GM20431 (cell line): Measurements from ENCODE around the gene CPXM2.

ENCODE experiments used
- in situ Hi-C: fragments of 300-500 bp; cut with MseI, MboI; formaldehyde crosslinking; loops from one replicate; pipeline ENCODE4 v1.15.0; 2020; ENCODE audit warnings: low sequenced_read_pairs; ENCODE audit not compliant: unreplicated experiment

The CPXM2 gene

DNA sequence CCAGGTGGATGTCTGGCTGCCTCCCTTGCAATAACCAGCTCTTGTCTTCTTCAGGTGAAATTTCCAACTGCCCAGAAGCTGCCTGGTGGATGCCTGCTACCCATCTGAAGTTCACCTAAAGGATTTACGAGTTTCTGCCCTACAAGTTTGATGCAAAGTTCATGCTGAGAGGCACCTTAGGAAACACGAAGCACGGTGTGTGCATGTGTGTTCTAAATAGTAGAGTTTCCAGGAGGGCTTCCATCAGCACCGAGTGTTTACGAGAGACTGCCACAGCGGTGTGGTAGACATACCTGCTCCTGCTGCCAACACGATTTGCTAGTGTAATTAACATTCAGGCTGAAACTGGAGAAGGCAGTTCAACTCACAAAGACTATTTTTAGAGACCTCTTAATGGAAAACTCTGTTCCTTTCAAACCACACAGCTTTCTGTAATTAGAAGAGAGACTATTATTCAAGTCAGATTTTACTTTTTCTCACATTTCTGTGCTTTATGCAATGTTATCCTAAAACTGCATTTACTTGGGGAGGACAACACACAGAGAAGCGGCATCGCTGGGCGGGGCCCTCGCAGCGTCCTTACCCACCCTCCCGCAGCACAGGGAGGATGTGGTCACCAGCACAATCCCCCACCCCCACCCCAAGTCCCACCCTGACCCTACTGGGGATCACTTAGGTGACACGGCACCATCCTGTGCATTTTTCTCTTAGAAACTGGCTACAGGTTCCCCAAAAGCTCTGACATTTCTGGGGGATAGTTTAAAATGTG is 15.5 kb upstream of the CPXM2 start:
- in situ Hi-C loops = no loop called here

DNA sequence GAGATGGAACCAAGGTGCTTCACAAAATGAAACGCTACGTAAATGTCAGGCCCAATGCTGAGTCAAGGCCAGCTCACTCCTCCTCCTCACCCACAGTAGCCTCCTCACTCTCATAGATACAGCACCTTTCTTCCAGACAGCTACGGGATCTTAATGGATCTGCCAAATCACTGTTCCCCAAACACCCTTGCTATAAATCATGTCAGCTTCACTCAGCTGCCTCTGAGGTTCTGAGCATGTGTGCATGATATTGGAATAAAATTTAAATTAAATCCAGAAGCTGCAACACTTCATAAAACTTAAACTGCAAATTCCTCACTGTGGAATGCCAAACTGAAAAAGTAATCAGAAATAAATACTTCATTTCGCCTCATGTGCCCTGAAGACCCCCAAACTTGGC is 14.7 kb upstream of the CPXM2 start:
- in situ Hi-C loops = no loop called here

DNA sequence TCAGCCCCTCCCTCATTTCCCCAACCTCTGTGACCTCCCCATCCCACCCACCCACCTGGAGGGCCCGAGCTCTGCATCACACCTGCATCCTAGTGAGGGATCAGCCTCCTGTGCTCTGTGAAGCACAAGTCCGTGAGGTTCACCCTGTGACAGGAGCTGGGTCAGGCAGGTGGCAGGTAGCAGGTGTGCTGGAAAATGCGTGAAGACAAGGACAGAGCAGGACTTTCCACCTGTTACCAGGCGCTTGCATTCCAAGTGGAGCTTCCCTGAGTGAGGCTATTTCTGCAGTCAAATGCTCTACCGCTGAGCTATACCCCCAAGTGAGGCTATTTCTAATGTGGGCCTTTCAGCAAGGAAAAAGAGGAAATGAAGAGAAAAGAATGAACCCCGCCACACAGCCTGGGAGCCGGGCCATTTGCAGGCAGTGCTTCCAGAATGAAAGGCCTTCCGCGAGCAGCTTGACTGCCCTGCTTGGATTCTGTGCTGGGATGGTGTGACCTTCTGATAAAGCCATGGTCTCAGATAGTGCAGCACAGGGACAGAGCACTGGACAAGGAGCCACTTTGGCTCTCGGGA is 13.3 kb upstream of the CPXM2 start:
- in situ Hi-C loops = no loop called here

DNA sequence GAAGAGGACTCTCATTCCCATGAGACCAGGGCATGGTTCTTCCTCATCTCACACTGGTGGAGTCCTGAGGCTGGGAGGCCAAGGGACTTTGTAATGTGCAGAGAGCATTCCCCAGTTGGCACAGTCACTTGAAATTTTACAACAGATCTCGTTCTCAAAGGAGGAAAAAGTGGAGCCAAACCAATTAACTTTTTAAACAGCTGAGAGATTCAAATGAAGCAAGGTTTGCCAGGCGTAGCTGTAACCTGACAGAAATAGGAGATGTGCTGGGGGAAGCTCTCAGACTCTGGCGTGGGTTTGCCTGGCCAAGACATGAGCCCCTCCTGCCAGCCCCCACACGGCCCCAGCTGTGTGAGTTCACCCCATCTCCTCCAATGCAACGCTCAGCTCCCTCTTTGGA is 12.0 kb upstream of the CPXM2 start:
- in situ Hi-C loops = no loop called here

DNA sequence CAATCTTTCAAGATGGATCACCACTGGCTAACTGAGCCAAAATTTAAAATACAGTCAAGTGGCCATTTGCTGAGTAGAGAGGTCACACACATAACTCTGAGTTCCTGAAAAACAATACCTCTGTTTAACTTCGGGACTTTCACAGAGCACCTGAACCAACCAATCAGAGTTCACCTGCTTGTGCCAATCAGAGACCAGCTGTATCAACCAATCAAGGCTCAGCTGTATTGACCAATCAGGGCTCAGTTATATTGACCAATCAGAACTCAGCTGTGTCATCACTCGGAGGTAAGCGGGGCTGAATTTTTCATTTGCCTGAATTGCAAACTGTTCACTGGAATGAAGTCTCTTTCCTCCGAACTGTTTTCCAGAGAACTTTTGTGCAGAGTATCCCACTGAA is 10.0 kb upstream of the CPXM2 start:
- in situ Hi-C loops = no loop called here

DNA sequence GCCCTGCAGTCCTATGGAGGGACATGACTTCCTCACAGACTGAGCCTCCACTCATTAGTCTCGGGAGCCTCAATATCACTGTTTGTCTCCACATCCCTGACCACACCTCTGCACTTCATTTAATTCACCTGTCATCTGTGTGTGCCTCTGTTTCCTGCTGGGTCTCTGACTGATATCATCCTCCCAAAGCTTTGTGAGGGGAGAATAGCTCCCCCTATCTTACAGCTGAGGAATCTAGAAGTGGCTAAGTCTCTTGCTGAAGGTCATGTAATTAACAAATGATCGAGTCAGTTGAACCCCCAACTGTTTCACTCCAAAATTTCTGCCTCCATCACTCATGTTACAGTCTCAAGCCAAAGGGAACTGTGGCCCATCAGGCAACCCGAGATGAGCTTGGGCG is 5.5 kb upstream of the CPXM2 start:
- in situ Hi-C loops = no loop called here

DNA sequence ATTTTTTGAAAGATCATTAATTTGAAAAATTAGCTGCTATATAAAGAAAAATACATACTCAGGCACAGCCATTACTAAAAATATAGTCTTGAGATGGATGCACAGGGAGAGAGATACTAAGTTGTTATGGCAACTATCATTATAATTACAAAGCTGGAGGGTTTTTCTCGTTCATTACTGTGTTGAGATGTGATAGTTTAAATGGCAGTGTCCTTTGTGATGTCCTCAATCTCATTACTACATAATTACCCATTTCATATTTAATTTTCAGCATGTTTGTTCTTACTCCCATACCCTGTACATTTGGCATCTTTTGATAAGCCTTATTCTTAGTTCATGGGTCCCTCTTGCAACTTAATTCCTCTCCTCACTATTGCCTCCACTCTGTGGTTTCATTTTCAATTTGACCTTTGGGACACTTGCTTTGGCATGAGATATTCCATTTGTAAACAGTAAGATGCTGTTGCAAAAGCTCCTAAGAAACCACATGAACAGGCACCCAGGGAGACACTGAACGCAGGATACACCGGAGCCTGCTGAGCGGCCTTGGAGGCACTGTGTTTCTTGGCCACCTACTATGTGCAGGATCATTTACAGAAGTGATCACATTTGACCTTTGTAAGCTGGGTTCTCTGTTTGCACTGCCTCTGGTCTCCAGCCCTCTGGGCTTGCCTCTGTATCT is 4.8 kb upstream of the CPXM2 start:
- in situ Hi-C loops = no loop called here

DNA sequence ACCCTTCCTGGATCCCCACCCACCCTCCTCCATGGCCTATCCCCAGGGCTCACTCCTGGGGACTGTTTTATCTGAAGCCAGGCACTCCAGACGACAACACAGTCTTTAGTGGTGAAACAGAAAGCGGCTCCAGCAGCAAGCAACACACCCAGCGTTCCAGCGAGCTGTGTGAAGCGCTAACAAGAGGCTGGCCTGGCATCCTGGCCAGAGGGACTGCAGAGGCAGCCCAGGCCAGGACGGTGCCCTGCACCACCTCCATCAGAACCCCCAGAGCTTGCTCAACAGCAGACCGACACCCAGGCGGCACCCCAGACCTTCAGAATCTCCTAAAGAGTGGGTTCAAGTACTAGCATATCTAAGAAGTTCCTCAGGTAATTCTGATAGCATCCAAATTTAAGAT is 2.0 kb upstream of the CPXM2 start:
- in situ Hi-C loops = no loop called here

DNA sequence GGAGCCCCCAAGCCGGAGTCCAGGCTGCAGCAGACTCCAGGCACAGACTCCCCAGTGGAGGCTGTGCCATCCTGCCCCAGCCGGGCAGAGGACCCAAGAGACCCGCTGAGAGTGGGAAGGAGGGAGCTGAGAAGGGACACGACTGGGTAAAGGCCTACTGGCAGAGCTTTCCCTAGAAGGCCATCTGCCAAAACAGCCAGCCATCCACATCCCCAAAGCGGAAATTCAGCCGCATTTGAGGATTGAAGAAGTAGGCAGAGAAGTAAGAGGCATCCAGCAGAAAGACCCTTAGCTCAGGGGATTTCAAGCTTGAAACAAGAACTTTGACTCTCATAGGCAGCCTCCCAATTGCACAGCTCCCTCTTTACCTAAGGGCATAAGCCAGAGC is 857 bp downstream of the CPXM2 start:
- in situ Hi-C loops = no loop called here

DNA sequence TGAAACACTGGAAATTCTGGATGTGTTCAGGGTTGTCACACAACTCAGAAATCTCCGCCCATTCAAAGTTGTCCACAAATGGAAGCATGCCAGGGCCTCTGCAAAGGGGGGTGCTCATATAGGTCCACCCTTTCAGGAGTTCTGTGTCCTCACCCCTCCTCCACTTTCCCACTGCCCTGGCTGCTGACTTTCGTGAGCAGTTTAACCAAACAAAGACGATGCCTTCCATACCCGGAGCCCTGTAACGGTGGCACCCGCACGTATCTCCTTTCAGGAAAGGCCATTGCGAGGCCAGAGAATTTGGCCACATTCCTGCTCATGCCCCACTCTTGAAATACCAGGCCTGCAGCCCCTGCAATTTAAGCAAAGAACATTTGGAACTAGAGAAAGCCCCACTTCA is 1.4 kb downstream of the CPXM2 start:
- in situ Hi-C loops = no loop called here

DNA sequence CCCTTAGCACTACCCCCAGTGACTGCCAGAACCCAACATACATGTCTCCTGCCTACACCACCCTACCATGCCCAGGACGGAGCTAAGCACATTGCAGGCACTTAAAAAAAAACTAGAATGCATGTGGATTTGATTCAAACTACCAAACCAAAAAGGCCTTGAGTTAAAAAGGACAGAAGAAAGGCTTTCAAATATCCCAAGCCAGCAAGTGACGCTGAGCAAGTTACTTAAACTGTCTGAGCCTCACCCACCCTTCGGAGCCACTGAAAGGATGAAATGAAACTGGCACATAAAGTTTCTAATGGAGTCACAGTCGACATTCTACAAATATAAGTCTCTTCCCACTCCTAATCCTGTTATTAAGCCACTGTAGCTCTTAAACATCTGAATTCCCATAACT is 1.8 kb downstream of the CPXM2 start:
- in situ Hi-C loops = no loop called here

DNA sequence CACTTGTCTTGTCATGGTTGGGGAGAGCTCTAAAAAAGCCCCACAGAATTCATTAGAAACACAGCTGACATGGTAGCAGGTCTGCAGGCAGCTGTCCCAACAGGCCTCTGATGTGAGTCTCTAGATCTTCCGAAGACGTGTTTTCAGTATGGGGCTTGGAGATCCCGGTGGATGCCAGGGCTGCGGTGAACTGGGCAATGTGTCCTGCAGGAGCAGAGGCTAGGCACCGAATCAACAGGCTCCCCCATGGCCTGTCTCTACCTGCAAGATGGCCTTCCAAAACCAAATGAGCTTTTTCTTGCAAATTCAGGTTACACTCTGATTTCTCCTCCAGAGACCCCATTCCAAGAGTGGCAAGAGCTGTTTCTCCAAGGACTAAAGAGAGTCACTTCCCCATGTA is 2.9 kb downstream of the CPXM2 start:
- in situ Hi-C loops = no loop called here

DNA sequence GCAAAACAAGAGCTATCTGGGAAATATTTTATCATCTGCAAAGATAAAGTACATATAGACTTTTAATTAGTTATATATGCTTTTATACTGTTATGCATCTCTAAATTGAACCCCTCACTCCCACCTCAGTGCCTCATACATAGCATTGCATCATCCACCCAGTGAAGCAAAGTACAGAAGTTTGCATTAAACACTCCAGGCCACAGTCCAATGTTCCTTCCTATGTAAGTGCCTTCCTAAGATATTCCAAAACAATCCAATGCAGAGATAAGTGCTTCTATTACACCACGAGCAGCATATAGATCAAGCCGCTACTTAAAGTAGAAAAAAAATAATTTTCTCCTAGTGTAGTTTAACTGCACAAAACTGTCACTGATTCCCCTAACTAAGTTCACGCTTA is 3.4 kb downstream of the CPXM2 start:
- in situ Hi-C loops = no loop called here

DNA sequence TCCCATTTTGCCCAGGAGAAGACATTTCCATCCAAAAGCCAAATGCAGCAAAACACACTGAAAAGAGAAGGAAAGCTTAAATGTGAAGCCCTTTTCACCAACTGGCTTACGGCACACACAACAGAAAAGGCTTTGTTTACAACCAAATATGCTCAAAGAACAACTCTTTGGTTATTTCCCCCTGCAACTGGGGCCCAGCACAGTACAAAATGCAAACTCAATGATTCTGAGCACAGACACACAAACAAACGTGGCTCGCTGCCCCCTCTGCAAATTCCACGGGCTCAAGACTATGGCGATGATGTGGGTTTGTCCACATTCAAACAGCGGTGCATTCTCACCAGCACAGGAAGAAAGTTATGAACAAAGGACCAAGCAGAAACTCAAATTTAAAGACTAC is 5.3 kb downstream of the CPXM2 start:
- in situ Hi-C loops = no loop called here

DNA sequence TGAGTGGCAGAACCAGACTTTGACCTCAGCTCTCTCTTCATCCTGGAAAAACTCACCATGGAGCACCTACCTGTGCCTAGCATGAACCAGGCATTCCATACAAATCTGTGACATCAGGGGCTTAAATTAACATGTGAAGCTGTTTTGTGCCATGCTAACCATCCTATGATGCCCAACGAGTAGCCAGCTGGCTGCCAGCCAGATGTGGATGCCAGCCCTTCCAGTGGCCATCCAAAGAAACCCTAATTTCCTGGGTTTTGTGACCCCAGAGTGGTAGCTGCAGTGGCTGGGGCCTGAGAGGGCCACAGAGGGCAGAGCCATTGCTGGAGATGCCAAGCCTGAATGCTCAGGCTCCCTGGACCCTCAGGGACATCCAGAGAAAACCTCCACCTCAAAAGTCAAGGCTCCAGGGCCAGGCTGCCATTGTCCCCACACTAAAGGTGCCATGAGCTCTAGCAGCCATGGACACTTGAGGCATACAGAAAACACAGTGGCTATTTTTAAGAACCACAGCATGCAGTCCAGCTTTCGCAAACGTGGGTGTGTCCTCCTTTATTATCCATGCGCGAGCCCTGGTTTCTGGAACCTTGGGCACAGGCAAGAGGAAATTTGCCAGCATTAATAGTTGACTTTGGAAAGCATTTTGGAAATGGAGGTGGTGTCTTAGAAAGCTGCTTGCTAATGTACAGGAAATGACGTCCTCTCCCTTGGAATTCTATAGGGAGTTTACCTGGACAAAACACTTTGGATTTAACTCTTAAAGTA is 6.0 kb downstream of the CPXM2 start:
- in situ Hi-C loops = no loop called here

DNA sequence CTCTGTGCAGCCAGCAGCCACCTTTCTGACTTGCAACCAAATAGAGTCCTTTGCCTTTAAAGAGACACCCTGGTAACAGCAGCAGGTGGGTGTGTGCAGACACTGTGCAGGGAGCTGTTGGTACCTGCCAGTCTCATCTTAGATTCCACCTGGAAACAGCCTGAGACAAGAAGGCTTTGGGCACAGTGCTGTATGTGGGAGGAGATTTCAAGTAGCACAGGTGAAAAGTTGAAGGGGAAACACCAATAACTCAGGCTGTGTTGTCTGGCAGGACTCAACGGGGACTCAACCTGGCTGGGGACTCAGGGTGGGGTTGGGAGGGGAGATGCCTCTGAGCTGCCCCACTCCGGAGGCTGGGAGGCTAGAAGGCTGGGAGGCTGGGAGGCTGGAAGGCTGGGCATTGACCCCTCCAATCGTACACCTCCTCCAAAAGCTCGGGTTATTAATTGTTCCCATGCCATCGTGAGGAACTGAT is 6.7 kb downstream of the CPXM2 start:
- in situ Hi-C loops = no loop called here

DNA sequence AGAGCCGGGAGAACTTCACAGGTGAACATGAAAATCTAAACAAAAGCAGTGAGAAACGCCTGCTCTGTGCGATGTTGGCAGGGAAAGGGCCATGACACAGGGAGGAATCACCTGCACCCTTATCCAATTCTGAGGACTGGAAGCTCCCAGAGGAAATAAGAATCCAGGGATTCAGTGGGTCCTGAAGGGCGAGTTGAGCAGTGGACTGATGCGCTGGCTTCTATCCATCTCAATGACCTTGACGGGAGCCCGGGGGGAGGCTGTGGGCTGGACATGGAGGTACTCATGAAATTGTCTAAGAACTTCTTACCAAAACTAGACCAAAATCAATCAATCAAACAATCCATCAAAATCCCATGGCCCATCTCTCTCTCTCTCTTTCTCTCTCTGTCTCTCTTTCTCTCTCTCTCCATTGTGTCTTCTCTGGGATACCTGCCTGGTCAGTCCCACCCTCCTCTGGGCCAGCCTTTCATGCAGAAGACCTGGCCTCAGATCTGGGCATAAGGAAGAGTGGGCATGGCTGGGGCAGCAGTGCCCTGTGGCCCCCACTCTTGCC is 7.2 kb downstream of the CPXM2 start:
- in situ Hi-C loops = no loop called here

DNA sequence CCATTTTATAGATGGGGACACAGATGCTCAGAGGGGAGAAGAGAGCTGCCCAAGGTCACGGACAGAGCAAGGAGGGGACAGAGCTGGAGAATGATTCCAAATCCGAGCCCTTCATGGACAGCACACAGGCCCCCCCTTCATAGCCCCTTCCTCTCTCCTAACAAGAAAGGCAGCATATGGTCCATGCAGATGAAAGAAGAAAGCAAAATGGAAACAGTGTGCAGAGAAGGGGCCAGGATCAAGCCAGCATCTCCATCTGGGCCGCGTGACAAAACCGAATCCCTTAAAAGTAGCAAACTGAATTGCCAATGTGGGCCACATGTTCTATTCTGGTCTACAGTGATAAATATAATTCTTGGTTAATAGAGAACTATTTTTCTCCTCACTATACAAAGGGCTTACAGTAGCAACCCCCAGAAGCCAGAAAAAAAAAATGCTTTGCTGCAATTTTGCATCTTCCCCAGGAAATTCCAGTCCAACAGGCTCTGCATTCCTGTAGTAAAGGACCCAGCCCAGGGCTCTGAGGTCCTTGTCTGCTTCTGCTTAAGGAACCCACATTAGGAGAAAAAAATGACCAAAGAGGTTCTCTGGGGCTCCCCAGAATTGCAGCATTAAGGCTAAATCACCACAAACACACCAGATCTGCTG is 7.8 kb downstream of the CPXM2 start:
- in situ Hi-C loops = no loop called here

DNA sequence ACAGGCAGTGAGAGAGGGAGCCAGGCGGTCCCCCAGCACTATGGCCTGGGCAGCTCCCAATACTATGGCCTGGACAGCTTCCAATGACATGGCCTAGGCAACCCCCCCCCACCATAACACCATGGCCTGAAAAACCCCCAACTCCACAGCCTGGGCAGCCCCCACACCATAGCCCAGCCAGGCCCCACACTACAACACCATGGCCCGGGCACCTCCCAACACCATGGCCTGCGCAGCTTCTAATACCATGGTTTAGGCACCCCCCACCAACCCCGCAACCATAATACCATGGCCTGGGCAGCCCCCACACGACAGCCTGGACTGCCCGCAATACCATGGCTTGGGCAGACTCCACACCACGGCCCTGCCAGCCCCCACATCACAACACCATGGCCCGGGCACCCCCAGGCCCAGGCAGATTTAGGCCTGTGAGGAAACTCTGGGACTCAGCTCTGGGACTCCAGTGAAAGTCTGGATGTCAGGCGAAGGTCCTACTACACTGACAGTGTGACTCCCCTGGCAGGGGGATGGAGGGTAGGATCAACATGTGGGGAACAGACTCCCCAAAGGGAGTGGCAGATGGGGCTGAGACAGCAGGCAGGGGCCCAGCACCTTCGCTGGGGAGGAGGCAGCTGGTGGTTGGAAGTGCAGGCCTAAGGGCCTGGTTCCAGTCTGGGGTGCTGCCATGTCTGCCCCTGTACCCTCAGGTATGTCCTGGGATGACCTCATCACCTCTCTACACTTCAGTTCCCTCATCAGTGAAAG is 8.7 kb downstream of the CPXM2 start:
- in situ Hi-C loops = no loop called here
